GM21528 (cell line): ENCODE measurements around the gene GMPPA.

Experiments
- ATAC-seq: cut with Tn5 transposase; IDR thresholded peaks from one replicate; pipeline ENCODE4 v1.9.1; 2021; ENCODE audit warnings: mild to moderate bottlenecking, moderate library complexity; ENCODE audit not compliant: unreplicated experiment, low FRiP score

GMPPA gene

GRCh38 chr2:219537657-219538488 is 39.2 kb downstream of the GMPPA start:
- ATAC-seq: no peak

DNA sequence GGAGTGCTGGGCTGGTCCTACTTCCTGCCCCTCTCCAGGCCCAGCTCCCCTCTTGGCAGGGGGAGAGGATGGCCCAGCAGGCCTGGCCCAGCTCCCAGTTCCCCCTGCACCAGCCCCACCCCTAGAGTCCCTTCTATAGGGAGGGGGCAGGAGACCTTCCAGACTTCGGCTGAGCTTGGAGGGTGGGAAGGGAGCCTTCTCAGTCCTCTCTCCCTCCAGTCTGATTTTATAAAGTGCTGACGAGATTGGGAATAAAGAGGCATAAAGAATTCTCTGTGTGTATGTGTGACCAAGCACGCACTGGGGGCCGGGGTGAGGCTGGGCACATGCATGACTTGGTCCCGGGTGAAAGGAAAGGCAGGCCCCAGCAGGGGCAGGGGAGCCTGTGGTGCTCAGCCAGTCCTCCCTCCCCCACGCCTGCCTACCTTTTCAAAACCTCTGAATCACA is 39.8 kb downstream of the GMPPA start:
- ATAC-seq: no peak

DNA sequence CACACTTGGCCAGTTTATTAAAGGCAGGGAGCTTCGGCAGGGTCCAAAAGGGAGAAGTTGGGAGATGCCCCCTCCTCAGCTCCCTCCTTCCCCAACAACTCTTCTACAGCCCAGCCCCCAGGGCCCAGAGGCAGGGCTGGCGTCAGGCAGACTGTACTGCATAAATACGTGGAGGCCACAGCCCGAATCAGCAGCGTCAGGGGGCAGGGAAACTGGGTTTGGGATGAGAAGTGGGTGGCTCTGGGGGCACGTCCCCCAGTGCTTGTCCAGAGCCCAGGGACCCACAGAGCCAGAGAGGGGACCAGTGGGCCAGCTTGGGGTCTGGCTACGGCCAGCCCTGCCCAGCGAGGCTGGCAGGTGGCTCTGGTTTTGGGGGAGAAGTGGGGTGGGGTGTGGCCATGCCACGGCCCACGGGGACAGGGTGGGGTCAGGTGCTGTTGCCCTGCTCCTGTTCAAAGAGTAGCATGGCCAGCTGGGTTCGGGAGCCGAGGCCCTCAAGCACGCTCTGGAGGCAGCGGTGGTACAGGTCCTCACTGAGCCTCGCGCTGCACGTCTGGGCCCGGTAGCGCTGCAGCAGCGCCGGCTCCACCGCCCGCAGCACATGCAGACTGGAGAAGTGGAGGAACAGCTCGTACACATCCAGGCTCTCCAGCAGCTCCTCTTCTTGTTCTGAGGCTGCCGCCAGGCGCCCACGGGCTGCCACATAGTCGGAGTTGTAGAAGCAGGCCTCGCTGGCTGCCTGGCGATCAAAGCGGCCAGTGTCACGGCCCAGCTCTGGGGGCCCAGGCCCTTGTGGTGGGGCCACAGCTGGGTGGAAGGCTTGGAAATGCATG is 40.5 kb downstream of the GMPPA start:
- no peak for ATAC-seq

DNA sequence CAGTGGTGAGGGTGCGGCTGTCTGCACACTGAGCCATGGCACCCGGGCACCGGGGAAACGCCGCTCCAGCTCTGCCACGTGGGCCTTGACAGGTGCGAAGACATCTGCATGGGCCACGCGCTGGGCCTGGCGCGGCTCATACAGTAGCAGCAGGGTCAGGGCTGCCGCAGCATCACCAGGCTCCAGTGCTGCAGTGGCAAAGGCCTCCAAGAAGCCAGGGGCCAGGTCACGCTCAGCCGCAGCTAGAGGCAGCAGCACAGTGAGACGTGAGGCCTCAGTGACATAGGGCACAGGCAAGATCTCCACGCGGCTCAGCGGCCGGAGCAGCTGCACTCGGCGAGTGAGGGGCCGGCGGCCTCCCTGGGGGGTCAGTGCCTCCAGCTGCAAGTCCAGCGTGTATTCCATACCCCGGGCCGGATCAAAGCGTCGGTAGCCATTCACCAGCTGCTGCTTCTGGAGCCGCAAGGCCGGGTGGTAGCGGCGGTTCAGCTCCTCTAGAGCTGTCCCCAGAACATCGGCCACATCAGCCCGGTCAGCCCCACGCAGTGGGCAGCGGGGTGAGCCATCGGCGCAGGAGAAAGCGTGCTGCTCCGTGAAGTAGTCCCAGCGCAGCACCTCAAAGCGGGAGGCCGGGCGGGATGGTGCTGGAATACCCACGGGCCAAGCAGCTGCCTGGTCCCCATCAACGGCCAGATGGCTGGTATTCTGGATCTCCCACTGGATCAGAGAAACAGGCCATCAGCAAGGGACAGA is 41.4 kb downstream of the GMPPA start:
- ATAC-seq: no peak

DNA sequence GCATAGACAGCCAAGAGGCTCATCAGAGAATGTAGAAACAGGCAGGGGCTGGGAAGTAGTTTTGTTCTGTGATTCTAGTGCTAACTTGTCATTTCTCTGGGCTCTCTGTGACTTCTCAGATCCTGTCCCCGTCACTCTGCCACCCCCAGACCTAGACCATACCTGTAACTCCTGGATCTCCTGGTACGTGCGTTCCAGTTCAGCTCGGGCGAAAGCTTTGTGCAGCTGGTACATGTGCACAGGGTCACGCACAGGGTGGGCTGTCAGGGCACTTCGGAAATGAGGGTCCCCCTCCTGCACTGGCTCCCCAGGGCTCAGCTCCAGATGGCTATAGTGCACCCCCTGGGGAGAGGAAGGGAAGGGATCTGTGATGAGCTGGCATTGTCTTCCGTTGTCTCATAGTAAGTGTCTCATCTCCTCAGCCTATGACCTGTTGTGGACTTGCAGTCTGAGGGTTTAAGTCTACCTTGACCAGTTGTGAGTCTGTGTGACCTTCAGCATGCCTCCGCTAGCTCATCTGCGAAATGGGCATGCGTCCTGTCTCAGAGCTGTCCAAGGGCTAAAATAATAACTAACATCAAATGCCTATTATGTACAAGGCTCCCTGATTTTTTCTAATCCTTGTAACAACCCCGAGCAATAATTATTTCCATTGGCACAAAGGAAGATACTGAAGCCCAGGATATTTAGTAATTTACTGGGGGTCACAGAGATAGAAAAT is 42.3 kb downstream of the GMPPA start:
- no peak for ATAC-seq

- ATAC-seq: peak; percentile 47
These were observed 43.0 kb downstream of the GMPPA start for GRCh38 chr2:219541611-219542180.

- peak; percentile 44 for ATAC-seq
These were observed 44.4 kb downstream of the GMPPA start for GRCh38 chr2:219542931-219543595.

GRCh38 chr2:219543596-219544358 is 45.1 kb downstream of the GMPPA start, which contains the start of the genes CHPF and TMEM198:
Gene CHPF, minus strand, starts transcription at chr2:219543809. Its CDS starts 271 bp downstream, at chr2:219543538.
Gene TMEM198, plus strand, starts transcription at chr2:219544028. Its CDS starts 700 bp downstream, at chr2:219544728.
- ATAC-seq: peak; percentile 81

GRCh38 chr2:219544567-219544966 is 45.9 kb downstream of the GMPPA start:
- ATAC-seq: no peak

DNA sequence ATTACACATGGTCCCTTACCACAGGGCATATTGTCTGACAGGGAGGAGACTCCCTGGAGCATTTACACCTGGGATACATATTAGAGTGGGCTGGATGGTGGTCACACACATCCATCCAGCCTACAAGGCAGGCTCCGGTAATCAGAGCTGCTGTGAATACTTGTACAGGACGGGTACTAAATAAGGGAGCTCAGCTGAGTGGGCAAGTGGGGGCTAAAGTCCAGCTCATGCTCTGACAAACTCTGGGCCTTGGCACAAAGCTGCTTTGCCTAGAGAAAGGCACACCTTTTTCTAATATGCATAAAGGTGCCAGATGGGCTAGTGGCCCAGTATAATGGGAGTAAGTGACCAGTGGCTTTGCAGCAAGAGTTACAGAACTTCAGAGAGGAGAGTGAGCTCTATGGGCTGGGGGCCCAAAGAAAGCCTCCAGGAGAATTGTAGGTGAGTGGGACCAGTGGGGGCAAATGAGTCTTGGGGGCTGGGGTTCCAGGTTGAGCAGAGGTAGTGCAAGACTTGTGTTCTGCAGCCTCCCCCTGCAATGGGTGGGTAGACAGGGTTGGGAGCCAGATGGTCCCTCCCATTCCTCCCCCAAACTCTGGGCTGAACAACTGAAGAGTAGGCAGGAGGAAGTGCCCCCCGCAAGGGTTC is 46.7 kb downstream of the GMPPA start:
- ATAC-seq: no peak

DNA sequence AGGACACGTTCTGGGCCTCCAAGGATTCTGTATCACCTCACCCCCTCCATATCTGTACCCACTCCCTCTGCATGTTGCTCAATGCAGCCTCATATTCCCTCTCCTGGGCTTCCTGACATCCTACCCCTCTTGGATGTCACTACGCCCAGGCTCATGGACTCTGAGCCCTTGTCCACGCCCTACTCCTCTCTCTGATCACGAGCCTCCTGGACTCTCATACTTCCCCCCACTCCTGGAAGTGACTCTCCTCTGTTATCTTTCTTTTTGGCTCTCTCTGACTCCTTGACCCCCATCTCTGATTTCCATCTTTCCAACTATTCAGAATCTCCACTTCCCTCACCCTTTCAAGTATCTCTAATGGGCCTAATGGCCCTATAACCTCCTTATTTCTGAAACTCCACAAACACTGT is 47.3 kb downstream of the GMPPA start:
- no peak for ATAC-seq

DNA sequence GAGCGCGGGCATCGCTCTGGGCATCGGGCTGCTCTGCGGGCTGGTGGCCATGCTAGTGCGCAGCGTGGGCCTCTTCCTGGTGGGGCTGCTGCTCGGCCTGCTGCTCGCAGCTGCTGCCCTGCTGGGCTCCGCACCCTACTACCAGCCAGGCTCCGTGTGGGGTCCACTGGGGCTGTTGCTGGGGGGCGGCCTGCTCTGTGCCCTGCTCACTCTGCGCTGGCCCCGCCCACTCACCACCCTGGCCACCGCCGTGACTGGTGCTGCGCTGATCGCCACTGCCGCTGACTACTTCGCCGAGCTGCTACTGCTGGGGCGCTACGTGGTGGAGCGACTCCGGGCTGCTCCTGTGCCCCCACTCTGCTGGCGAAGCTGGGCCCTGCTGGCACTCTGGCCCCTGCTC is 48.9 kb downstream of the GMPPA start:
- no peak for ATAC-seq

- no peak for ATAC-seq
These were observed 50.3 kb downstream of the GMPPA start for GRCh38 chr2:219548990-219549389.

DNA sequence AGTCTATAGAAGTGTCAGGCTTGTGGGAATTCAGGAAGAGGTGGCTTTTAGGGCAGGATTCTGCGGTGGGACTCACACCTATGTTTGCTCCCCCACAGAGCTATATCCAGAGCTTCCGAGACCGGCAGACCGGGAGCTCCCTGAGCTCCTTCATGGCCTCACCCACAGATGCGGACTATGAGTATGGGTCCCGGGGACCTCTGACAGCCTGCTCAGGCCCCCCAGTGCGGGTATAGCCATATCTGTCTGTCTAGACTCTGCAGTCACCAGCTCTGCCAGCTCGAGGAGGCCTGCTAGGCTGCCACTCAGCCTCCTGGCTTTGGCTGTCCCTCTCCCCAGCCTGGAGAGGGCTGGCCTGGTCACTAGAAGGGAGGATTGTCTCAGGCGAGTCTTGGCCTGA is 50.9 kb downstream of the GMPPA start:
- ATAC-seq: no peak

DNA sequence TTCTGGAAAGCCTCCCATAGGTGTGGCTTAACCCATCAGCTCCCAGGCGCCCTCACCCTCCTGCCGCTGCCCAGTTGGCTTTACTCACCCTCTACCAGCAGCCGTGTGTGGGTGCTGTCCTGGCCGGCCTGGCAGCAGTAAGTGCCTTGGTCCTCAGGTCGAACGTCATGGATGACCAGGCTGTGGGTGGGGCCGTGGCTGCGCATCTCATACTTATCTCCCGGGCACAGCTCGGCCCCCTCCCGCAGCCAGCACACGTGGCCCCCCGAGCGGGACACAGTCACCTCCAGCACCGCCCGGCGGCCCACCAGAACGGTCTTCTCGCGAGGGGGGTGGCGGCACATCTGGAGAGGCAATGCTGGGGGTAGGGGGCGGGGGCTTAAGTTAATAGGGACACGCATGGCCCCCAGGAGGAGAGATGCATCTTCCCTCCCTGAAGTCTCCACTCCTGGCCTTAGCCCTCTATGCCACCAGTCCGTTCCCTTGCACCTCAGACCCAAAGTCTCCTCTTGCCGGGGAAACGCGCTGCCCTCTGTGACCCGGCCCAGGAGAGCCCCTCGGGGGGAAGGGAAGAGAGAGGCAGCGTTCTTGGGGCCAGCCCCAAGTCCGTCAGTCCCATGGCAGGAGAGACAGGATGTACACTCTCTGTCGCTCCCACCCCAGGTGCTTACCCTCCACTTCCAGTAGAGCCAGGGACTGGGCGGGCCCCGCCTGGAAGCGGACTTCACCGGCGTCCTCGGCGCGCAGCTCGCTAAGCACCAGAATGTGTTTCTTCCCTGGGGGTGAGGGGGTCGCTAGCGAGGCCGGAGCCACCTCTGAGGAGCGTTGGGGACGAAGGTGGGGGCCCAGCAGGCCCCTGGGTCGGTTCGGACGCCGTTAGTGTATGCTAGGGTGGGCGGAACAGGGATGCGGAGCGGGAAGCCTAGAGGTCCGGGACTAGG is 53.0 kb downstream of the GMPPA start:
- no peak for ATAC-seq

- ATAC-seq: peak; percentile 88
These were observed 53.9 kb downstream of the GMPPA start for GRCh38 chr2:219552382-219553167.
